GM18505 (cell line): Measurements from ENCODE around the gene PLAC8.
"Not testable (repeated sequence)": the region's sequence is repeated elsewhere in the genome, so short reads cannot be mapped to it uniquely, and the experiment has no call there.

Experiments used
- ATAC-seq: cut with Tn5 transposase; IDR thresholded peaks from one replicate; pipeline ENCODE4 v1.9.1; 2021; ENCODE audit not compliant: unreplicated experiment
- POLR2A ChIP-seq: IDR thresholded peaks from 4 replicates; pipeline ENCODE4 v1.6.1; 2011; ENCODE audit warnings: borderline replicate concordance; ENCODE audit not compliant: insufficient read depth, insufficient read length; ENCODE audit errors: extremely low read depth

The PLAC8 gene

GRCh38 chr4:83125738-83126141 is 11.2 kb upstream of the PLAC8 start:
- no peak for TF ChIP-seq POLR2A
- no peak for ATAC-seq

- ATAC-seq, result no peak
- no peak for TF ChIP-seq POLR2A
These were observed 9.7 kb upstream of the PLAC8 start for GRCh38 chr4:83124111-83124780.

- TF ChIP-seq POLR2A, result no peak
- ATAC-seq, result no peak
These were observed 6.7 kb upstream of the PLAC8 start for GRCh38 chr4:83121246-83121645.

GRCh38 chr4:83118869-83119268 is 4.3 kb upstream of the PLAC8 start:
- no peak for TF ChIP-seq POLR2A
- ATAC-seq, result no peak

- no peak for TF ChIP-seq POLR2A
- ATAC-seq, result no peak
These were observed 1.2 kb upstream of the PLAC8 start for GRCh38 chr4:83115656-83116285.

GRCh38 chr4:83115000-83115399 is 471 bp upstream of the PLAC8 start:
- ATAC-seq, result no peak
- TF ChIP-seq POLR2A, result no peak

GRCh38 chr4:83113429-83113786 is 1.1 kb downstream of the PLAC8 start:
- no peak for ATAC-seq
- peak; percentile 9 for TF ChIP-seq POLR2A

- ATAC-seq, result no peak
- peak; percentile 51 for TF ChIP-seq POLR2A
These were observed 1.7 kb downstream of the PLAC8 start for GRCh38 chr4:83112678-83113428.

- ATAC-seq, result peak; percentile 29
- no peak for TF ChIP-seq POLR2A
These were observed 2.3 kb downstream of the PLAC8 start for GRCh38 chr4:83112231-83112630.

GRCh38 chr4:83111751-83112141 is 2.8 kb downstream of the PLAC8 start:
- ATAC-seq, result not testable (repeated sequence)

GRCh38 chr4:83110970-83111750 is 3.4 kb downstream of the PLAC8 start:
- TF ChIP-seq POLR2A, result no peak
- ATAC-seq, result no peak

GRCh38 chr4:83110223-83110945 is 4.1 kb downstream of the PLAC8 start:
- peak; percentile 3 for TF ChIP-seq POLR2A
- ATAC-seq, result peak; percentile 61
